ENCODE results near the gene TCL1B.

GRCh38 chr14:95739356-95739755 is 53.1 kb downstream of the TCL1B start:
- TF ChIP-seq RAD21 (IDR thresholded peaks at IDR 0.05; ENCODE audit: low read length) = no peak
- TF ChIP-seq CTCF (conservative IDR thresholded peaks at IDR 0.05; ENCODE audit: low read depth, low read length) = no peak
- no peak for TF ChIP-seq USF2 (IDR thresholded peaks at IDR 0.05; ENCODE audit: low read depth, low read length)
- TF ChIP-seq POLR2A (IDR thresholded peaks at IDR 0.05; ENCODE audit: low read depth, low read length) = no peak
- TF ChIP-seq MAFK (IDR thresholded peaks at IDR 0.05; ENCODE audit: low read depth, low read length) = no peak
- no peak for TF ChIP-seq MXI1 (IDR thresholded peaks at IDR 0.05; ENCODE audit: borderline replicate concordance, low read depth, low read length)
- no peak for TF ChIP-seq CEBPB (IDR thresholded peaks at IDR 0.05; ENCODE audit: low read depth, low read length)
- no peak for TF ChIP-seq RCOR1 (IDR thresholded peaks at IDR 0.05; ENCODE audit: insufficient replicate concordance, low read length)
- TF ChIP-seq BHLHE40 (IDR thresholded peaks at IDR 0.05; ENCODE audit: low read depth, low read length) = no peak

All from IMR-90 (cell line).